ENCODE data around the gene XYLB. TPM values are rescaled to one million over a fixed set of nuclear protein-coding genes. Genes with fewer than 3 reads are reported as not detected.

The XYLB gene
- total RNA-seq, 2 experiments from 2014 or later = 5.3 to 7.2 TPM

GRCh38 chr3:38365469-38366062, 19.0 kb downstream of the XYLB start:
- Histone ChIP-seq H3K9me3 (ENCODE audit: low read length) (no peaks in the 10 kb centered on the region), H2AFZ (ENCODE audit: low read length) (no peak overlapping the region), H3K4me2 (ENCODE audit: low read length) (no peak overlapping the region), H3K4me1 (ENCODE audit: insufficient read depth, low read length, poor library complexity, severe bottlenecking) (no peaks in the 10 kb centered on the region), H3K36me3 (ENCODE audit: insufficient read depth, low read length) (0 out of 2 replicates have a peak, but pooled peaks cover 11% of the 10 kb centered on the region), H4K20me1 (ENCODE audit: insufficient read depth, low read length) (no peaks in the 10 kb centered on the region), H3K9me2 (ENCODE audit: insufficient read depth, low read length) (no peaks in the 10 kb centered on the region), H3K4me3 (ENCODE audit: low read depth, low read length, poor library complexity, severe bottlenecking) (no peak overlapping the region), H3K79me2 (ENCODE audit: insufficient read depth, low read depth, low read length) (no peaks in the 10 kb centered on the region), H3K27ac (ENCODE audit: low read depth, low read length, poor library complexity, severe bottlenecking) (no peak overlapping the region)
- ChIA-PET CTCF (ENCODE audit: unreplicated experiment) (no interaction called here), POLR2A (interaction anchor here (0.6 kb wide), 1 partner anchor 39 kb away, joined by 3 read pairs; no protein-coding TSS in a partner anchor)
- intact Hi-C loops (cut with micrococcal nuclease; ENCODE audit: unreplicated experiment) = no loop called here
- no peak for DNase-seq (ENCODE audit: low spot score)
- TF ChIP-seq CTCF (conservative IDR thresholded peaks at IDR 0.05; ENCODE audit: low read length) (no peak), EZH2phosphoT487 (IDR thresholded peaks at IDR 0.05; ENCODE audit: borderline replicate concordance, low read depth, low read length) (no peak)
- no TSS peak for BruUV-seq (replicated peaks)

GRCh38 chr3:38366082-38366481, 19.5 kb downstream of the XYLB start:
- Histone ChIP-seq H3K79me2 (ENCODE audit: insufficient read depth, low read depth, low read length) (no peaks in the 10 kb centered on the region), H4K20me1 (ENCODE audit: insufficient read depth, low read length) (no peaks in the 10 kb centered on the region), H3K4me3 (ENCODE audit: low read depth, low read length, poor library complexity, severe bottlenecking) (no peak overlapping the region), H3K9me3 (ENCODE audit: low read length) (no peaks in the 10 kb centered on the region), H3K36me3 (ENCODE audit: insufficient read depth, low read length) (0 out of 2 replicates have a peak, but pooled peaks cover 11% of the 10 kb centered on the region), H3K4me1 (ENCODE audit: insufficient read depth, low read length, poor library complexity, severe bottlenecking) (no peaks in the 10 kb centered on the region), H3K4me2 (ENCODE audit: low read length) (no peak overlapping the region), H2AFZ (ENCODE audit: low read length) (no peak overlapping the region), H3K9me2 (ENCODE audit: insufficient read depth, low read length) (no peaks in the 10 kb centered on the region), H3K27ac (ENCODE audit: low read depth, low read length, poor library complexity, severe bottlenecking) (no peak overlapping the region)
- TF ChIP-seq EZH2phosphoT487 (IDR thresholded peaks at IDR 0.05; ENCODE audit: borderline replicate concordance, low read depth, low read length) (no peak), CTCF (conservative IDR thresholded peaks at IDR 0.05; ENCODE audit: low read length) (no peak)
- intact Hi-C loops (cut with micrococcal nuclease; ENCODE audit: unreplicated experiment) = no loop called here
- no peak for DNase-seq (ENCODE audit: low spot score)
- ChIA-PET POLR2A (interaction anchor here (0.6 kb wide), 1 partner anchor 38 kb away, joined by 3 read pairs; no protein-coding TSS in a partner anchor), CTCF (ENCODE audit: unreplicated experiment) (no interaction called here)
- BruUV-seq (replicated peaks) = no TSS peak

- Histone ChIP-seq H3K36me3 (ENCODE audit: insufficient read depth, low read length) (0 out of 2 replicates have a peak, but pooled peaks cover 11% of the 10 kb centered on the region), H3K9me3 (ENCODE audit: low read length) (no peaks in the 10 kb centered on the region), H3K4me2 (ENCODE audit: low read length) (no peak overlapping the region), H3K79me2 (ENCODE audit: insufficient read depth, low read depth, low read length) (no peaks in the 10 kb centered on the region), H3K27ac (ENCODE audit: low read depth, low read length, poor library complexity, severe bottlenecking) (no peak overlapping the region), H3K4me3 (ENCODE audit: low read depth, low read length, poor library complexity, severe bottlenecking) (no peak overlapping the region), H4K20me1 (ENCODE audit: insufficient read depth, low read length) (no peaks in the 10 kb centered on the region), H3K9me2 (ENCODE audit: insufficient read depth, low read length) (no peaks in the 10 kb centered on the region), H3K4me1 (ENCODE audit: insufficient read depth, low read length, poor library complexity, severe bottlenecking) (no peaks in the 10 kb centered on the region), H2AFZ (ENCODE audit: low read length) (no peak overlapping the region)
- TF ChIP-seq CTCF (conservative IDR thresholded peaks at IDR 0.05; ENCODE audit: low read length) = no peak
- no peak for TF ChIP-seq EZH2phosphoT487 (IDR thresholded peaks at IDR 0.05; ENCODE audit: borderline replicate concordance, low read depth, low read length)
- DNase-seq (ENCODE audit: low spot score) = no peak
- ChIA-PET CTCF (ENCODE audit: unreplicated experiment) (no interaction called here), POLR2A (no interaction called here)
- BruUV-seq (replicated peaks) = no TSS peak
- intact Hi-C loops (cut with micrococcal nuclease; ENCODE audit: unreplicated experiment) = no loop called here
Measured at GRCh38 chr3:38367779-38368178, 21.2 kb downstream of the XYLB start.

All from OCI-LY7 (cell line).